Aorta (tissue), 5 donors: Measurements from ENCODE around the gene SLC30A3. TPM values are rescaled to one million over a fixed set of nuclear protein-coding genes. Genes with fewer than 3 reads are reported as not detected.

Source experiments
- ATAC-seq: fragments of 200-7000 bp; cut with Tn5 transposase; one replicate; pipeline ENCODE4 v1.9.1; 2022; ENCODE audit warnings: moderate library complexity; ENCODE audit not compliant: low FRiP score
- DNase-seq, 2 donors: peaks; one replicate each; pipeline ENCODE4 v3.0.0-alpha.2; 2020
- H3K27ac ChIP-seq, 2 donors: one replicate each; pipeline ENCODE4 v1.5.1; 2013; ENCODE audit warnings: low read length in 2 of 2, mild to moderate bottlenecking in 2 of 2, moderate library complexity in 2 of 2, control low read depth in 1 of 2, inconsistent platforms in 1 of 2, low read depth in 1 of 2
- H3K27me3 ChIP-seq, 2 donors: one replicate each; pipeline ENCODE4 v1.6.1; 2013; ENCODE audit warnings: control low read depth in 1 of 2, low read length in 1 of 2, mild to moderate bottlenecking in 1 of 2, moderate library complexity in 1 of 2; ENCODE audit not compliant: insufficient read depth in 2 of 2, control insufficient read depth in 1 of 2
- H3K36me3 ChIP-seq, 2 donors: one replicate each; pipeline ENCODE4 v1.6.1; 2013; ENCODE audit warnings: control low read depth in 1 of 2, low read length in 1 of 2, mild to moderate bottlenecking in 1 of 2; ENCODE audit not compliant: insufficient read depth in 2 of 2, control insufficient read depth in 1 of 2
- H3K4me1 ChIP-seq, 2 donors: one replicate each; pipeline ENCODE4 v1.6.1; 2013; ENCODE audit warnings: low read length in 2 of 2, control low read depth in 1 of 2, mild to moderate bottlenecking in 1 of 2, moderate library complexity in 1 of 2; ENCODE audit not compliant: insufficient read depth in 2 of 2, control insufficient read depth in 1 of 2
- H3K4me3 ChIP-seq, 2 donors: one replicate each; pipeline ENCODE4 v1.5.1; 2013; ENCODE audit warnings: low read length in 2 of 2, control low read depth in 1 of 2, mild to moderate bottlenecking in 1 of 2
- H3K9me3 ChIP-seq: one replicate; pipeline ENCODE4 v1.6.1; 2013; ENCODE audit warnings: mild to moderate bottlenecking, low read length; ENCODE audit not compliant: control insufficient read depth
- WGBS, 2 donors: extraction: QIAGEN DNeasy Blood & Tissue Kit; methylation state at CpG; one replicate each; pipeline ENCODE4 v1.1.7; 2013; 5-methylcytosine and 5-hydroxymethylcytosine counted together
- intact Hi-C, 2 donors: fragments of 100-400 bp; cut with DNase I; formaldehyde crosslinking; loops; one replicate each; pipeline versions ENCODE4 v1.14.2 to v1.15.0; 2022
- polyA plus RNA-seq, 2 donors: library from polyadenylated mRNA; stranded (reverse); fragments of 200-250 nt; gene quantifications; one replicate each; pipeline ENCODE4 v1.2.3, GENCODE V29; 2013
- total RNA-seq, 2 donors: library from RNA; stranded (reverse); fragmentation: NEBNext Ultra II Directional; extraction: Animal tissue kit (Norgen Biotek cat#: 25700); gene quantifications; one replicate each; pipeline ENCODE4 v1.2.1, GENCODE V29; 2021
- donor health status: healthy with polysubstance abuse.
- donor health status: Bipolar disorder and iron deficiency.
- donor health status: DM: no; HTN: no; CAD: no.
- donor health status: DM: no; HTN: no; CAD: no.
- donor health status: DM: yes; HTN: yes; CAD: no.

SLC30A3 gene
- total and polyA plus RNA-seq, 4 donors, result 0.78 to 20.2 (median 2.9) TPM

DNA sequence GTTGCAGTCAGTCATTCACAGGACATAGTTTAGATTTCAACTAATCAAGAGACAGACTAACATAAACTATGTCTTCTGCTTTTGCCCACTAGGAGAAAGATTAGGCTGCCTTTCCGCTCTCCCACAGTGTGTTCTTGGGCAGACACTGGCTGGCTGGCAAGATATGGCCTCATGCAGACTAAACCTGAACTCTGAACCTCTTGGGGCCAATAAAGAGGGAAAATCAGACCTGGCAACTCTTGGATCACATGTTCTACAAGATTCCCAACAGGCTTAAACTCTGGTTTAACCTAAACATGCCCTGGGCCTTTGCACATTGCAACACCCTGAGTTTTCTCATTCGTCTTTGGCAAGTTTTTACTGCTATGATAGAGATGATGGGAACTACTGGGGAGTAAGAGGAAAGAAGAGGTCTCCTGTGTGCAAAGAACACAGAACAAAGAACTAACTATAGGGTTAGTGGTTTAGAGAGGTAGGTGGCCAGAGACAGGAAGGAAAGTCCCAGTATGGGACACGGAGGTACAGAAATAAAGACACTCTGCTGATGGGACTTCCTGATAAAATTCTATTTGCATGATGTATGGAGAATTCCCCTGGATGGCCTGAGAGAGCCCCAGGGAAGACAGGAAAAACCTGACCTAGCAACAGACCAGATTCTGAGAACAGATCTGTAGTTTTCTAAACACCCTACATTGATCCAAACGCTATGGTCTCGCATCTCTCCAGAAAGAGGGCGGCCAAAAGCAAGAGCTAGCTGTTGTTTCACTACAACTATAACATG, 53.0 kb downstream of the SLC30A3 start:
- no peak overlapping the region for H3K4me3 ChIP-seq
- 92 to 94% methylated on average over 6 of the region's 6 CpGs for WGBS, 2 donors
- peaks cover 2 to 4% of the 10 kb centered on the region in 2 donors for H3K36me3 ChIP-seq
- ATAC-seq (no peak), DNase-seq (no peak)
- no peaks in the 10 kb centered on the region for H3K27me3 ChIP-seq
- intact Hi-C loops, result loop anchor here in 1 of 2 donors (5.0 kb wide), 1 partner anchor 78 kb away; the partner anchor contains the start of gene PREB
- no peak overlapping the region for H3K27ac ChIP-seq
- H3K4me1 ChIP-seq, result no peaks in the 10 kb centered on the region
- H3K9me3 ChIP-seq, result no peaks in the 10 kb centered on the region

GRCh38 chr2:27208486-27209050, 54.3 kb downstream of the SLC30A3 start:
- intact Hi-C loops, result no loop called here
- no peaks in the 10 kb centered on the region for H3K9me3 ChIP-seq
- ATAC-seq (no peak), DNase-seq (no peak)
- H3K36me3 ChIP-seq, result peaks cover 2 to 4% of the 10 kb centered on the region in 2 donors
- H3K27me3 ChIP-seq, result no peaks in the 10 kb centered on the region
- no peak overlapping the region for H3K27ac ChIP-seq
- H3K4me1 ChIP-seq, result no peaks in the 10 kb centered on the region
- no peak overlapping the region for H3K4me3 ChIP-seq
- 85 to 89% methylated on average over 4 of the region's 4 CpGs for WGBS, 2 donors

DNA sequence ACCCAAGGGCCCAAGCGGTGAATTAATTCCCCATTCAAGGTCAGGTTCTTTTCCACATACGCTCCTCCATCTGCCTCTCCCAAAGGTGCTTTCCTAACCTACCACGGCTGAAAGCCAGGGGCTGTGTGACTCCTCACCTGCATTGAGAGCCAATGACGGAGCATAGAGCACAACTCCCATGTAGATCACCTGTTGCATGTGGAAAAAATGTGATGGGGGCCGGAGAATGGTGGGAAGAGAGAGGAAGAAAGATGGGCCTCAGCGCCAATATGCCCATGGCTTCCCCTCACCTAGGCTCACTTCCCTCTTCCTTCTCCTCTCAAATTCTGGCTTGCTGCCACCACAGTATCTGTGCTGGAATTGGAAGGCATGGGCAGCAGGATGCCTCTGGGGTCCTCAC, 56.5 kb downstream of the SLC30A3 start:
- no peaks in the 10 kb centered on the region for H3K4me1 ChIP-seq
- intact Hi-C loops, result no loop called here
- no peak overlapping the region for H3K4me3 ChIP-seq
- H3K36me3 ChIP-seq, result peaks cover 2 to 6% of the 10 kb centered on the region in 2 donors
- ATAC-seq, result no peak
- 95 to 96% methylated on average over 6 of the region's 6 CpGs for WGBS, 2 donors
- H3K27ac ChIP-seq, result no peak overlapping the region
- H3K9me3 ChIP-seq, result no peaks in the 10 kb centered on the region
- H3K27me3 ChIP-seq, result no peaks in the 10 kb centered on the region
- DNase-seq, result no peak

DNA sequence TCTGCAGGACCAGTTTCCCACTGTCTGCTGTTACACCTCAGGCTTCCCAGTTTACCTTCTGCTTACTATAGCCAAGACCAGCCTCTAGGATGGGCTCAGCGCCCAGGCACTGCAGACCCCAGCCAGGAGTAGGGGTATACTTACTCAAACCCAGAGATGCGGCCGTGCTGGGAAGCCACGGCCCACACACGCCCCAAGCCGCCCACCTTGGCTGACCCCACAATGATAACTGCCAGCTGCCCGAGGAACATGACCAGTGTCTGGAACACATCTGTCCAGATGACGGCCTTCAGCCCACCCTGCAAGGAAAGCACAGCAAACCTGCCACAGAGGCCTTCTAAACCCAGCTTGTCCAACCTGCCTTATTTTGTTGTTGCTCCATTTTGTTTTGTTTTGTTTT, 57.6 kb downstream of the SLC30A3 start:
- ATAC-seq, result no peak
- H3K27ac ChIP-seq, result no peak overlapping the region
- H3K4me1 ChIP-seq, result no peaks in the 10 kb centered on the region
- intact Hi-C loops, result no loop called here
- peaks cover 2 to 6% of the 10 kb centered on the region in 2 donors for H3K36me3 ChIP-seq
- H3K4me3 ChIP-seq, result no peak overlapping the region
- WGBS, 2 donors, result 82 to 85% methylated on average over 8 of the region's 8 CpGs
- no peak for DNase-seq
- H3K27me3 ChIP-seq, result no peaks in the 10 kb centered on the region
- H3K9me3 ChIP-seq, result no peaks in the 10 kb centered on the region

DNA sequence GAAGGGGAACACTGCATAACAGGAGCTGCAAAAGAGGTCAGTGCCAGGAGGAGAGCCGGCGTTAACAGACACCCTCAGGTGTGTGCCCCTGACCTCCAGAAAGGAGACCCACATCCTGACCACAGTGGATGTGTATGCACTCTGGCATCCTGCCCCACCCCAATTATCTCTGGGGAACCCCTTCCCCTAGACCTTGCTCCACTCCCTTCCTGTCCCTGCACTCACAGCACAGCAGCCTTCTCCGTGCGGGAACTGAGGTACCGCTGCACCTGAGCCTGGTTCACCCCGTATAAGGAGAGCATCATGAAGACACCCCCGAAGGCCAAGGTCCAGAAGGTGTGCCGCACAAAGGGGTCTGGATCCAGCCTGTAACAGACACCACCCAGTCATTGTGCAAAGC, 58.3 kb downstream of the SLC30A3 start:
- peaks cover 2 to 6% of the 10 kb centered on the region in 2 donors for H3K36me3 ChIP-seq
- intact Hi-C loops, result no loop called here
- no peak for DNase-seq
- no peak overlapping the region for H3K4me3 ChIP-seq
- WGBS, 2 donors, result 95 to 97% methylated on average over 8 of the region's 8 CpGs
- ATAC-seq, result no peak
- H3K27ac ChIP-seq, result no peak overlapping the region
- H3K4me1 ChIP-seq, result no peaks in the 10 kb centered on the region
- H3K9me3 ChIP-seq, result no peaks in the 10 kb centered on the region
- H3K27me3 ChIP-seq, result no peaks in the 10 kb centered on the region

DNA sequence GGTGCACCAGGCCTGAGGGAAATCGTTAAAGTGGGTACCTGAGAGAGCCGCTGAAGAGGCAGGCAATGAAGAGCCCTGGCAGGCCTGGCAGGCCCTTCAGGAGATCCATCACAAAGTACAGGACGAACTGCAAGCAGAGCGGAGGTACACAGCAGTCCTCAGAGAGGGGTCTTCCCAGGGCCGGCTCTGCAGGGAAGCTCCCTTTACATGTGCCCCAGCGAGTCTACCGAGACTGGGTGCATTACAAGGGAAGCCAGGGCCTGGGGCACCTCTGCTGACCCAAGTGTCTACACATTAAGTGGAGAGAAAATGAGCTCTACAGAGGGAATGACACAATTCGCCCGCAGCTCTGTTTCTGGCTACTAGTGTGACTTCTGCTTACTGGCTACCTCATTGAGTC, 59.1 kb downstream of the SLC30A3 start:
- Histone ChIP-seq H3K27ac (no peak overlapping the region), H3K4me3 (no peak overlapping the region), H3K27me3 (no peaks in the 10 kb centered on the region), H3K9me3 (no peaks in the 10 kb centered on the region), H3K36me3 (peaks cover 2 to 6% of the 10 kb centered on the region in 2 donors), H3K4me1 (no peaks in the 10 kb centered on the region)
- WGBS, 2 donors, result 91 to 94% methylated on average over 9 of the region's 9 CpGs
- ATAC-seq (no peak), DNase-seq (no peak)
- intact Hi-C loops, result no loop called here

Other genes with a start within 250 kb of the SLC30A3 start
- 100 to 1,000 TPM in 1 of 2 donors, 10 to 100 TPM in 1; 96.4 to 106 TPM for gene TMEM214, start 230.1 kb downstream of the SLC30A3 start, total RNA-seq
- 10 to 100 TPM; 30.2 to 93.3 TPM for gene TMEM214, start 230.1 kb downstream of the SLC30A3 start, polyA plus RNA-seq
- 10 to 100 TPM; 14.3 to 15.0 TPM for gene AGBL5, start 211.4 kb downstream of the SLC30A3 start, total RNA-seq
- gene AGBL5, start 211.4 kb downstream of the SLC30A3 start, polyA plus RNA-seq, result 10 to 100 TPM; 11.5 to 16.7 TPM
- 100 to 1,000 TPM; 219 to 260 TPM for gene OST4, start 191.4 kb downstream of the SLC30A3 start, total RNA-seq
- gene OST4, start 191.4 kb downstream of the SLC30A3 start, polyA plus RNA-seq, result 100 to 1,000 TPM; 531 to 750 TPM
- 100 to 1,000 TPM; 180 to 200 TPM for gene EMILIN1, start 184.4 kb downstream of the SLC30A3 start, total RNA-seq
- gene EMILIN1, start 184.4 kb downstream of the SLC30A3 start, polyA plus RNA-seq, result 100 to 1,000 TPM in 1 of 2 donors, 10 to 100 TPM in 1; 50.0 to 249 TPM
- gene KHK, start 176.3 kb downstream of the SLC30A3 start, total RNA-seq, result 1 to 10 TPM; 3.4 to 5.1 TPM
- 10 to 100 TPM in 1 of 2 donors, 1 to 10 TPM in 1; 6.0 to 38.7 TPM for gene KHK, start 176.3 kb downstream of the SLC30A3 start, polyA plus RNA-seq
- gene CGREF1, start 143.9 kb downstream of the SLC30A3 start, total RNA-seq, result 1 to 10 TPM; 8.1 to 8.6 TPM
- gene CGREF1, start 143.9 kb downstream of the SLC30A3 start, polyA plus RNA-seq, result 1 to 10 TPM; 5.8 to 6.9 TPM
- under 1 TPM in 1 of 2 donors, not detected in 1; 0.90 TPM for gene ABHD1, start 139.2 kb downstream of the SLC30A3 start, total RNA-seq
- gene ABHD1, start 139.2 kb downstream of the SLC30A3 start, polyA plus RNA-seq, result under 1 TPM in 1 of 2 donors, not detected in 1; 0.08 TPM
- gene PREB, start 128.4 kb downstream of the SLC30A3 start, total RNA-seq, result 10 to 100 TPM; 42.1 to 48.1 TPM
- gene PREB, start 128.4 kb downstream of the SLC30A3 start, polyA plus RNA-seq, result 10 to 100 TPM; 24.9 to 46.3 TPM
- gene PRR30, start 123.6 kb downstream of the SLC30A3 start, total RNA-seq, result not detected
- gene PRR30, start 123.6 kb downstream of the SLC30A3 start, polyA plus RNA-seq, result not detected
- 1 to 10 TPM in 1 of 2 donors, under 1 TPM in 1; 0.39 to 1.1 TPM for gene TCF23, start 114.0 kb downstream of the SLC30A3 start, total RNA-seq
- not detected for gene TCF23, start 114.0 kb downstream of the SLC30A3 start, polyA plus RNA-seq
- gene ATRAID, start 51.0 kb downstream of the SLC30A3 start, total RNA-seq, result 10 to 100 TPM; 66.9 to 93.8 TPM
- 100 to 1,000 TPM; 144 to 176 TPM for gene ATRAID, start 51.0 kb downstream of the SLC30A3 start, polyA plus RNA-seq
- gene SLC5A6, start 50.8 kb downstream of the SLC30A3 start, total RNA-seq, result 10 to 100 TPM; 17.9 to 21.3 TPM
- 10 to 100 TPM; 16.4 to 24.7 TPM for gene SLC5A6, start 50.8 kb downstream of the SLC30A3 start, polyA plus RNA-seq
- 10 to 100 TPM; 19.5 to 29.7 TPM for gene CAD, start 45.7 kb downstream of the SLC30A3 start, total RNA-seq
- gene CAD, start 45.7 kb downstream of the SLC30A3 start, polyA plus RNA-seq, result 10 to 100 TPM in 1 of 2 donors, 1 to 10 TPM in 1; 6.9 to 16.9 TPM
- not detected for gene DNAJC5G, start 12.4 kb upstream of the SLC30A3 start, total RNA-seq
- gene DNAJC5G, start 12.4 kb upstream of the SLC30A3 start, polyA plus RNA-seq, result 1 to 10 TPM; 2.3 TPM
- gene TRIM54, start 19.4 kb upstream of the SLC30A3 start, total RNA-seq, result under 1 TPM; 0.18 to 0.39 TPM
- gene TRIM54, start 19.4 kb upstream of the SLC30A3 start, polyA plus RNA-seq, result 1 to 10 TPM; 1.4 to 5.0 TPM
- 1 to 10 TPM; 1.2 to 2.2 TPM for gene UCN, start 45.4 kb upstream of the SLC30A3 start, total RNA-seq
- 1 to 10 TPM in 1 of 2 donors, not detected in 1; 1.3 TPM for gene UCN, start 45.4 kb upstream of the SLC30A3 start, polyA plus RNA-seq
- 10 to 100 TPM; 49.9 to 68.7 TPM for gene MPV17, start 60.0 kb upstream of the SLC30A3 start, total RNA-seq
- 10 to 100 TPM; 47.5 to 80.6 TPM for gene MPV17, start 60.0 kb upstream of the SLC30A3 start, polyA plus RNA-seq
- gene GTF3C2, start 93.7 kb upstream of the SLC30A3 start, total RNA-seq, result 10 to 100 TPM; 42.7 to 60.9 TPM
- 10 to 100 TPM; 17.0 to 20.3 TPM for gene GTF3C2, start 93.7 kb upstream of the SLC30A3 start, polyA plus RNA-seq
- gene EIF2B4, start 107.3 kb upstream of the SLC30A3 start, total RNA-seq, result 10 to 100 TPM; 32.2 to 42.7 TPM
- 10 to 100 TPM; 36.3 to 87.1 TPM for gene EIF2B4, start 107.3 kb upstream of the SLC30A3 start, polyA plus RNA-seq
- 10 to 100 TPM; 77.8 to 90.5 TPM for gene SNX17, start 107.6 kb upstream of the SLC30A3 start, total RNA-seq
- gene SNX17, start 107.6 kb upstream of the SLC30A3 start, polyA plus RNA-seq, result 10 to 100 TPM; 79.4 to 92.6 TPM
- gene ZNF513, start 117.7 kb upstream of the SLC30A3 start, total RNA-seq, result 10 to 100 TPM; 15.3 to 18.7 TPM
- 10 to 100 TPM in 1 of 2 donors, 1 to 10 TPM in 1; 5.5 to 32.7 TPM for gene ZNF513, start 117.7 kb upstream of the SLC30A3 start, polyA plus RNA-seq
- gene PPM1G, start 146.5 kb upstream of the SLC30A3 start, total RNA-seq, result 10 to 100 TPM; 39.5 to 42.7 TPM
- gene PPM1G, start 146.5 kb upstream of the SLC30A3 start, polyA plus RNA-seq, result 10 to 100 TPM; 37.3 to 40.7 TPM
- 10 to 100 TPM; 94.5 to 99.8 TPM for gene NRBP1, start 165.6 kb upstream of the SLC30A3 start, total RNA-seq
- 10 to 100 TPM; 51.2 to 81.2 TPM for gene NRBP1, start 165.6 kb upstream of the SLC30A3 start, polyA plus RNA-seq
- 1 to 10 TPM; 1.8 to 2.4 TPM for gene KRTCAP3, start 179.3 kb upstream of the SLC30A3 start, total RNA-seq
- 10 to 100 TPM in 1 of 2 donors, 1 to 10 TPM in 1; 3.9 to 13.9 TPM for gene KRTCAP3, start 179.3 kb upstream of the SLC30A3 start, polyA plus RNA-seq
- 10 to 100 TPM; 24.8 to 45.7 TPM for gene IFT172, start 226.7 kb upstream of the SLC30A3 start, total RNA-seq
- 10 to 100 TPM in 1 of 2 donors, 1 to 10 TPM in 1; 8.1 to 64.9 TPM for gene IFT172, start 226.7 kb upstream of the SLC30A3 start, polyA plus RNA-seq
- 10 to 100 TPM; 12.1 to 18.6 TPM for gene FNDC4, start 232.2 kb upstream of the SLC30A3 start, total RNA-seq
- 10 to 100 TPM; 21.4 to 39.0 TPM for gene FNDC4, start 232.2 kb upstream of the SLC30A3 start, polyA plus RNA-seq
- 1 to 10 TPM in 1 of 2 donors, under 1 TPM in 1; 0.69 to 2.4 TPM for gene GCKR, start 233.8 kb upstream of the SLC30A3 start, total RNA-seq
- gene GCKR, start 233.8 kb upstream of the SLC30A3 start, polyA plus RNA-seq, result 1 to 10 TPM in 1 of 2 donors, under 1 TPM in 1; 0.13 to 7.7 TPM